HL-60/S4 treated with phorbol 12-myristate 13-acetate at 8.2 ng/mL for 4 days and 3 days (cell line): ENCODE data around the gene TBL1Y.
"Not testable (repeated sequence)": the region's sequence is repeated elsewhere in the genome, so short reads cannot be mapped to it uniquely, and the experiment has no call there.

ENCODE experiments used
- in situ Hi-C: fragments of 300-500 bp; cut with MboI; formaldehyde crosslinking; loops from 2 replicates; pipeline ENCODE4 v1.15.0; 2022; ENCODE audit warnings: low sequenced_read_pairs

TBL1Y gene

GRCh38 chrY:6910372-6911252 is at the start of gene TBL1Y:
Gene TBL1Y, plus strand, starts transcription at chrY:6910697. Its CDS starts 114,388 bp downstream, at chrY:7025085.
- in situ Hi-C loops = no loop called here

- in situ Hi-C loops = no loop called here
Measured at GRCh38 chrY:6894496-6894895, 16.0 kb upstream of the TBL1Y start.

- in situ Hi-C loops = no loop called here
Measured at GRCh38 chrY:6895236-6895635, 15.3 kb upstream of the TBL1Y start.

GRCh38 chrY:6902116-6902515 is 8.4 kb upstream of the TBL1Y start:
- in situ Hi-C loops = not testable (repeated sequence)

- in situ Hi-C loops = no loop called here
Measured at GRCh38 chrY:6907591-6907990, 2.9 kb upstream of the TBL1Y start.

GRCh38 chrY:6908021-6908420 is 2.5 kb upstream of the TBL1Y start:
- in situ Hi-C loops = not testable (repeated sequence)

- in situ Hi-C loops = no loop called here
Measured at GRCh38 chrY:6909118-6909521, 1.4 kb upstream of the TBL1Y start.

- in situ Hi-C loops = no loop called here
Measured at GRCh38 chrY:6909856-6910255, 641 bp upstream of the TBL1Y start.

GRCh38 chrY:6911253-6911881 is 870 bp downstream of the TBL1Y start, which contains the start of gene AMELY:
Gene AMELY, minus strand, starts transcription at chrY:6911752. Its CDS starts 39,144 bp downstream, at chrY:6872608.
- in situ Hi-C loops = no loop called here

GRCh38 chrY:6913362-6913761 is 2.9 kb downstream of the TBL1Y start:
- in situ Hi-C loops = no loop called here

GRCh38 chrY:6921061-6921460 is 10.6 kb downstream of the TBL1Y start:
- in situ Hi-C loops = no loop called here

- in situ Hi-C loops = no loop called here
Measured at GRCh38 chrY:6928265-6928664, 17.8 kb downstream of the TBL1Y start.

- in situ Hi-C loops = no loop called here
Measured at GRCh38 chrY:6929237-6929636, 18.7 kb downstream of the TBL1Y start.

- in situ Hi-C loops = no loop called here
Measured at GRCh38 chrY:6931779-6932396, 21.4 kb downstream of the TBL1Y start.

GRCh38 chrY:6935497-6935896 is 25.0 kb downstream of the TBL1Y start:
- in situ Hi-C loops = no loop called here

GRCh38 chrY:6947695-6948094 is 37.2 kb downstream of the TBL1Y start:
- in situ Hi-C loops = no loop called here

- in situ Hi-C loops = no loop called here
Measured at GRCh38 chrY:6948378-6948777, 37.9 kb downstream of the TBL1Y start.

- in situ Hi-C loops = no loop called here
Measured at GRCh38 chrY:6949947-6950346, 39.5 kb downstream of the TBL1Y start.

- in situ Hi-C loops = no loop called here
Measured at GRCh38 chrY:6964732-6965131, 54.2 kb downstream of the TBL1Y start.

GRCh38 chrY:6966521-6966920 is 56.0 kb downstream of the TBL1Y start:
- in situ Hi-C loops = no loop called here

- in situ Hi-C loops = no loop called here
Measured at GRCh38 chrY:6967736-6968135, 57.2 kb downstream of the TBL1Y start.

GRCh38 chrY:6968191-6968590 is 57.7 kb downstream of the TBL1Y start:
- in situ Hi-C loops = no loop called here
